ENCODE measurements around the gene DDHD1.
"Not testable (repeated sequence)": the region's sequence is repeated elsewhere in the genome, so short reads cannot be mapped to it uniquely, and the experiment has no call there.

The DDHD1 gene

GRCh38 chr14:53090853-53091252 is 62.3 kb downstream of the DDHD1 start:
- Histone ChIP-seq H2AFZ (ENCODE audit: low read depth, low read length) (no peak overlapping the region), H3K14ac (ENCODE audit: low read length in 2 of 2) (no peak overlapping the region), H3K27me3 (ENCODE audit: control insufficient read depth in 1 of 2, insufficient read depth in 1 of 2, low read length in 2 of 2) (no peaks in the 10 kb centered on the region), H3K79me1 (replicated peaks; ENCODE audit: low read length, poor library complexity, severe bottlenecking) (no peaks in the 10 kb centered on the region), H2AK5ac (ENCODE audit: low read length, severe bottlenecking) (no peak overlapping the region), H3K9me3 (ENCODE audit: control insufficient read depth, low read length) (no peaks in the 10 kb centered on the region), H2BK5ac (ENCODE audit: low read depth, low read length, poor library complexity, severe bottlenecking) (no peak overlapping the region), H3K23ac (ENCODE audit: low read length in 2 of 2) (no peak overlapping the region), H3K36me3 (ENCODE audit: control insufficient read depth in 1 of 2, insufficient read depth in 2 of 2, low read depth in 1 of 2, low read length in 2 of 2) (peaks cover 0 to 28% of the 10 kb centered on the region in 2 experiments), H2BK12ac (ENCODE audit: low read length in 2 of 2) (no peak overlapping the region), H4K91ac (ENCODE audit: low read length) (no peak overlapping the region), H3K27ac (ENCODE audit: low read length, poor library complexity, severe bottlenecking) (no peak overlapping the region), H3K4me2 (ENCODE audit: low read length, poor library complexity, severe bottlenecking) (no peak overlapping the region), H4K8ac (ENCODE audit: low read length) (no peak overlapping the region), H2BK15ac (ENCODE audit: low read depth, poor library complexity, severe bottlenecking) (no peak overlapping the region), H3K4me3 (ENCODE audit: insufficient read depth in 1 of 2, low read depth in 1 of 2, low read length in 2 of 2) (no peak overlapping the region), H3K9ac (ENCODE audit: low read length) (no peak overlapping the region), H3K4me1 (ENCODE audit: control insufficient read depth, insufficient read depth, low read depth, low read length) (no peaks in the 10 kb centered on the region), H3K18ac (ENCODE audit: low read depth in 1 of 2, low read length in 2 of 2) (no peak overlapping the region), H2BK120ac (ENCODE audit: low read depth, low read length) (no peak overlapping the region), H3K4ac (ENCODE audit: low read depth in 1 of 2, low read length in 2 of 2) (no peak overlapping the region)
- no CpG with 5 or more reads among the region's 2 CpGs for WGBS
- DNase-seq, result no peak

- H3K4ac ChIP-seq (ENCODE audit: low read depth in 1 of 2, low read length in 2 of 2); DNase-seq; H3K4me3 ChIP-seq (ENCODE audit: insufficient read depth in 1 of 2, low read depth in 1 of 2, low read length in 2 of 2); H3K9ac ChIP-seq (ENCODE audit: low read length); H4K91ac ChIP-seq (ENCODE audit: low read length); H2BK12ac ChIP-seq (ENCODE audit: low read length in 2 of 2); H3K23ac ChIP-seq (ENCODE audit: low read length in 2 of 2); H2BK120ac ChIP-seq (ENCODE audit: low read depth, low read length); H2AFZ ChIP-seq (ENCODE audit: low read depth, low read length); H3K4me2 ChIP-seq (ENCODE audit: low read length, poor library complexity, severe bottlenecking); H3K27ac ChIP-seq (ENCODE audit: low read length, poor library complexity, severe bottlenecking); H3K4me1 ChIP-seq (ENCODE audit: control insufficient read depth, insufficient read depth, low read depth, low read length); H2AK5ac ChIP-seq (ENCODE audit: low read length, severe bottlenecking); H3K79me1 ChIP-seq (replicated peaks; ENCODE audit: low read length, poor library complexity, severe bottlenecking); H3K18ac ChIP-seq (ENCODE audit: low read depth in 1 of 2, low read length in 2 of 2); H2BK15ac ChIP-seq (ENCODE audit: low read depth, poor library complexity, severe bottlenecking); H2BK5ac ChIP-seq (ENCODE audit: low read depth, low read length, poor library complexity, severe bottlenecking); H3K27me3 ChIP-seq (ENCODE audit: control insufficient read depth in 1 of 2, insufficient read depth in 1 of 2, low read length in 2 of 2); H3K9me3 ChIP-seq (ENCODE audit: control insufficient read depth, low read length): not testable (repeated sequence)
- 96% methylated on average over 7 of the region's 7 CpGs for WGBS
- Histone ChIP-seq H3K36me3 (ENCODE audit: control insufficient read depth in 1 of 2, insufficient read depth in 2 of 2, low read depth in 1 of 2, low read length in 2 of 2) (peaks cover 8 to 29% of the 10 kb centered on the region in 2 experiments), H4K8ac (ENCODE audit: low read length) (peak overlapping the region; percentile 41), H3K14ac (ENCODE audit: low read length in 2 of 2) (peak overlapping the region in 1 of 2 experiments; percentile 15)
Observed at GRCh38 chr14:53084954-53085353, 68.2 kb downstream of the DDHD1 start.

- H3K9ac ChIP-seq (ENCODE audit: low read length), result no peak overlapping the region
- H2BK120ac ChIP-seq (ENCODE audit: low read depth, low read length), result no peak overlapping the region
- no peaks in the 10 kb centered on the region for H3K4me1 ChIP-seq (ENCODE audit: control insufficient read depth, insufficient read depth, low read depth, low read length)
- no peak overlapping the region for H2AK5ac ChIP-seq (ENCODE audit: low read length, severe bottlenecking)
- H3K27ac ChIP-seq (ENCODE audit: low read length, poor library complexity, severe bottlenecking), result no peak overlapping the region
- H3K4me3 ChIP-seq (ENCODE audit: insufficient read depth in 1 of 2, low read depth in 1 of 2, low read length in 2 of 2), result no peak overlapping the region
- H3K9me3 ChIP-seq (ENCODE audit: control insufficient read depth, low read length), result no peaks in the 10 kb centered on the region
- H3K4me2 ChIP-seq (ENCODE audit: low read length, poor library complexity, severe bottlenecking), result no peak overlapping the region
- no peaks in the 10 kb centered on the region for H3K79me1 ChIP-seq (replicated peaks; ENCODE audit: low read length, poor library complexity, severe bottlenecking)
- no peak overlapping the region for H2BK15ac ChIP-seq (ENCODE audit: low read depth, poor library complexity, severe bottlenecking)
- H2BK5ac ChIP-seq (ENCODE audit: low read depth, low read length, poor library complexity, severe bottlenecking), result no peak overlapping the region
- no peak overlapping the region for H3K18ac ChIP-seq (ENCODE audit: low read depth in 1 of 2, low read length in 2 of 2)
- no peak overlapping the region for H4K8ac ChIP-seq (ENCODE audit: low read length)
- H3K14ac ChIP-seq (ENCODE audit: low read length in 2 of 2), result no peak overlapping the region
- H3K36me3 ChIP-seq (ENCODE audit: control insufficient read depth in 1 of 2, insufficient read depth in 2 of 2, low read depth in 1 of 2, low read length in 2 of 2), result peaks cover 0 to 30% of the 10 kb centered on the region in 2 experiments
- H3K23ac ChIP-seq (ENCODE audit: low read length in 2 of 2), result no peak overlapping the region
- H3K4ac ChIP-seq (ENCODE audit: low read depth in 1 of 2, low read length in 2 of 2), result no peak overlapping the region
- no peaks in the 10 kb centered on the region for H3K27me3 ChIP-seq (ENCODE audit: control insufficient read depth in 1 of 2, insufficient read depth in 1 of 2, low read length in 2 of 2)
- WGBS, result 55% methylated on average over 1 of the region's 1 CpG
- H4K91ac ChIP-seq (ENCODE audit: low read length), result no peak overlapping the region
- no peak overlapping the region for H2BK12ac ChIP-seq (ENCODE audit: low read length in 2 of 2)
- no peak overlapping the region for H2AFZ ChIP-seq (ENCODE audit: low read depth, low read length)
- DNase-seq, result no peak
Observed at GRCh38 chr14:53064475-53064874, 88.6 kb downstream of the DDHD1 start.

- H3K4me1 ChIP-seq (ENCODE audit: control insufficient read depth, insufficient read depth, low read depth, low read length), result no peaks in the 10 kb centered on the region
- no peak overlapping the region for H2BK5ac ChIP-seq (ENCODE audit: low read depth, low read length, poor library complexity, severe bottlenecking)
- H2AFZ ChIP-seq (ENCODE audit: low read depth, low read length), result no peak overlapping the region
- no peak overlapping the region for H4K91ac ChIP-seq (ENCODE audit: low read length)
- no peak overlapping the region for H3K4me3 ChIP-seq (ENCODE audit: insufficient read depth in 1 of 2, low read depth in 1 of 2, low read length in 2 of 2)
- H3K9me3 ChIP-seq (ENCODE audit: control insufficient read depth, low read length), result no peaks in the 10 kb centered on the region
- H3K27me3 ChIP-seq (ENCODE audit: control insufficient read depth in 1 of 2, insufficient read depth in 1 of 2, low read length in 2 of 2), result no peaks in the 10 kb centered on the region
- 93% methylated on average over 5 of the region's 8 CpGs for WGBS
- no peak overlapping the region for H3K4me2 ChIP-seq (ENCODE audit: low read length, poor library complexity, severe bottlenecking)
- no peak overlapping the region for H3K18ac ChIP-seq (ENCODE audit: low read depth in 1 of 2, low read length in 2 of 2)
- H3K14ac ChIP-seq (ENCODE audit: low read length in 2 of 2), result no peak overlapping the region
- H4K8ac ChIP-seq (ENCODE audit: low read length), result no peak overlapping the region
- no peak overlapping the region for H2BK120ac ChIP-seq (ENCODE audit: low read depth, low read length)
- no peak overlapping the region for H2AK5ac ChIP-seq (ENCODE audit: low read length, severe bottlenecking)
- no peak overlapping the region for H3K4ac ChIP-seq (ENCODE audit: low read depth in 1 of 2, low read length in 2 of 2)
- no peaks in the 10 kb centered on the region for H3K79me1 ChIP-seq (replicated peaks; ENCODE audit: low read length, poor library complexity, severe bottlenecking)
- H3K36me3 ChIP-seq (ENCODE audit: control insufficient read depth in 1 of 2, insufficient read depth in 2 of 2, low read depth in 1 of 2, low read length in 2 of 2), result peaks cover 0 to 20% of the 10 kb centered on the region in 2 experiments
- H3K27ac ChIP-seq (ENCODE audit: low read length, poor library complexity, severe bottlenecking), result no peak overlapping the region
- H3K9ac ChIP-seq (ENCODE audit: low read length), result no peak overlapping the region
- DNase-seq, result no peak
- H2BK12ac ChIP-seq (ENCODE audit: low read length in 2 of 2), result no peak overlapping the region
- H2BK15ac ChIP-seq (ENCODE audit: low read depth, poor library complexity, severe bottlenecking), result no peak overlapping the region
- no peak overlapping the region for H3K23ac ChIP-seq (ENCODE audit: low read length in 2 of 2)
Observed at GRCh38 chr14:53062856-53063255, 90.3 kb downstream of the DDHD1 start.
